GM23248 (cell line): Measurements from ENCODE around the gene ITGB2.

Source experiments
- EZH2 ChIP-seq: fragments of 200-600 bp; sonication (generic); IDR thresholded peaks from 2 replicates; pipeline ENCODE4 v1.6.1; 2018; ENCODE audit warnings: antibody characterized with exemption, mild to moderate bottlenecking; ENCODE audit not compliant: insufficient read depth, poor library complexity, severe bottlenecking
- EZH2phosphoT487 ChIP-seq: fragments of 200-600 bp; sonication (generic); IDR thresholded peaks from 2 replicates; pipeline ENCODE4 v1.6.1; 2018; ENCODE audit warnings: antibody characterized with exemption, moderate library complexity, mild to moderate bottlenecking, low read depth; ENCODE audit not compliant: insufficient read depth

DNA sequence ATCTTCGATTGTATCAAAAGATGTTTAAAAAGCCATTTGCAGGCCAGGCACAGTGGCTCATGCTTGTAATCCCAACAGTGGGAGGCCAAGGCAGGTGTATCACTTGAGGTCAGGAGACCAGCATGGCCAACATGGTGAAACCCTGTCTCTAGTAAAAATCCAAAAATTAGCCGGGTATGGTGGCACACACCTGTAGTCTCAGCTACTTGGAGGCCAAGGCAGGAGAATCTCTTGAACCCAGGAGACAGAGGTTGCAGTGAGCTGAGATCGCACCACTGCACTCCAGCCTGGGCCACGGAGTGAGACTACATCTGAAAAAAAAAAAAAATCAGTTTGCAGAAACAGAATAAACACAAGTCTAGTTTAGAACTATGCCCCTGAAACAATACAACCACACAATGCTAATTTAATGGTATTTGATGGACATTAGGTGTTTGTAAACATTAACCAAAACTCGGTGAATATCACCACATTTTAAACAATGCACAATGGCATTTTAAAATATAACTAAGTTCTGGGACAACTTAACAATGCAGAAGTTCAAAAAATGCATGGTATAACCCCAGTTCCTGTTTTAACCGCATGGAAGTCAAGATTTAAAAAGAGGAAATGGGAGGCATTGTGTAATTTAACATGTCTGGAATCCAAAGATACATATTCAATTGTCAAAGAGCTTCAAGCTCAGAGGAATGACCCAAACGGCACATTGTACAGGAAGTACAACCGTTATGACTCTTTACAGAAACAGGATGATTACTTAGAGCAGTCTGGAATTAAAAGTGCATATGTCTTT lies 40.1 kb downstream of the ITGB2 start:
- TF ChIP-seq EZH2 (no peak), EZH2phosphoT487 (no peak)
